Lower leg skin (tissue), 3 donors: ENCODE results near the gene SAE1.

Experiments
- CTCF ChIP-seq, 3 donors: fragments of 450-650 bp; IDR thresholded peaks; one replicate each; pipeline ENCODE4 v1.5.1; 2016; ENCODE audit warnings: antibody characterized with exemption in 3 of 3, mild to moderate bottlenecking in 3 of 3, moderate library complexity in 2 of 3
- POLR2A ChIP-seq, 2 donors: fragments of 450-650 bp; IDR thresholded peaks; one replicate each; pipeline ENCODE4 v1.6.1; 2016 to 2017; ENCODE audit warnings: antibody characterized with exemption in 2 of 2, mild to moderate bottlenecking in 1 of 2, moderate library complexity in 1 of 2

DNA sequence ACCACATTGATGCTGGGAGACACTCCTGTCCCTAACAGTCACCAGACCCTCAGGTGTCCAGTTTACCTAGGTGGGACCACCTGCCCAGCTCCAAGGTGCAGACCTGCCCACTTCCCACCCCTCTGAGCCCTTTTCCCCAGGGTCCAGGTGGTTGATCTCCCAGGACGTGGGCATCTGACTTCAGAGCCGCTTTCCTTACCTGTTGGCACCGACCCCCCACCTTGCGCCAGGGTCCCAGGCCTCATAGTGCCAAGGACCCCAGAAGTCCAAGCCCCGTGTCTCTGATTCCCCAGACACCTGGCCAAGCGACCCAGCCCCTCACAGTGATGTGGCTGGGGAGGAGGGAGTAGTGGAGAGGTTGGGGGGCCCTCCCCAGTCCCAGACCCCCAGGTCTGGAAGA lies 109.9 kb downstream of the SAE1 start:
- no peak for TF ChIP-seq POLR2A (IDR thresholded peaks at IDR 0.05)
- no peak for TF ChIP-seq CTCF (IDR thresholded peaks at IDR 0.05)
